ENCODE measurements around the gene ATP5PO.

The ATP5PO gene, protein sequence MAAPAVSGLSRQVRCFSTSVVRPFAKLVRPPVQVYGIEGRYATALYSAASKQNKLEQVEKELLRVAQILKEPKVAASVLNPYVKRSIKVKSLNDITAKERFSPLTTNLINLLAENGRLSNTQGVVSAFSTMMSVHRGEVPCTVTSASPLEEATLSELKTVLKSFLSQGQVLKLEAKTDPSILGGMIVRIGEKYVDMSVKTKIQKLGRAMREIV

GRCh38 chr21:33915368-33916199, at the start of gene ATP5PO:
ATP5PO (minus strand) TSS chr21:33915804; CDS start chr21:33915763, 41 bp downstream.
- TF ChIP-seq, protein P1, sequence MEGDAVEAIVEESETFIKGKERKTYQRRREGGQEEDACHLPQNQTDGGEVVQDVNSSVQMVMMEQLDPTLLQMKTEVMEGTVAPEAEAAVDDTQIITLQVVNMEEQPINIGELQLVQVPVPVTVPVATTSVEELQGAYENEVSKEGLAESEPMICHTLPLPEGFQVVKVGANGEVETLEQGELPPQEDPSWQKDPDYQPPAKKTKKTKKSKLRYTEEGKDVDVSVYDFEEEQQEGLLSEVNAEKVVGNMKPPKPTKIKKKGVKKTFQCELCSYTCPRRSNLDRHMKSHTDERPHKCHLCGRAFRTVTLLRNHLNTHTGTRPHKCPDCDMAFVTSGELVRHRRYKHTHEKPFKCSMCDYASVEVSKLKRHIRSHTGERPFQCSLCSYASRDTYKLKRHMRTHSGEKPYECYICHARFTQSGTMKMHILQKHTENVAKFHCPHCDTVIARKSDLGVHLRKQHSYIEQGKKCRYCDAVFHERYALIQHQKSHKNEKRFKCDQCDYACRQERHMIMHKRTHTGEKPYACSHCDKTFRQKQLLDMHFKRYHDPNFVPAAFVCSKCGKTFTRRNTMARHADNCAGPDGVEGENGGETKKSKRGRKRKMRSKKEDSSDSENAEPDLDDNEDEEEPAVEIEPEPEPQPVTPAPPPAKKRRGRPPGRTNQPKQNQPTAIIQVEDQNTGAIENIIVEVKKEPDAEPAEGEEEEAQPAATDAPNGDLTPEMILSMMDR (IDR thresholded peaks at IDR 0.05; ENCODE audit: low read depth, low read length): no peak
- DNase-seq (ENCODE audit: extremely low read depth, low read depth): peak; percentile 93

- DNase-seq (ENCODE audit: extremely low read depth, low read depth): no peak
- TF ChIP-seq, protein P1 (IDR thresholded peaks at IDR 0.05; ENCODE audit: low read depth, low read length): no peak
These were observed 49.2 kb upstream of the ATP5PO start for GRCh38 chr21:33964706-33965325.

DNA sequence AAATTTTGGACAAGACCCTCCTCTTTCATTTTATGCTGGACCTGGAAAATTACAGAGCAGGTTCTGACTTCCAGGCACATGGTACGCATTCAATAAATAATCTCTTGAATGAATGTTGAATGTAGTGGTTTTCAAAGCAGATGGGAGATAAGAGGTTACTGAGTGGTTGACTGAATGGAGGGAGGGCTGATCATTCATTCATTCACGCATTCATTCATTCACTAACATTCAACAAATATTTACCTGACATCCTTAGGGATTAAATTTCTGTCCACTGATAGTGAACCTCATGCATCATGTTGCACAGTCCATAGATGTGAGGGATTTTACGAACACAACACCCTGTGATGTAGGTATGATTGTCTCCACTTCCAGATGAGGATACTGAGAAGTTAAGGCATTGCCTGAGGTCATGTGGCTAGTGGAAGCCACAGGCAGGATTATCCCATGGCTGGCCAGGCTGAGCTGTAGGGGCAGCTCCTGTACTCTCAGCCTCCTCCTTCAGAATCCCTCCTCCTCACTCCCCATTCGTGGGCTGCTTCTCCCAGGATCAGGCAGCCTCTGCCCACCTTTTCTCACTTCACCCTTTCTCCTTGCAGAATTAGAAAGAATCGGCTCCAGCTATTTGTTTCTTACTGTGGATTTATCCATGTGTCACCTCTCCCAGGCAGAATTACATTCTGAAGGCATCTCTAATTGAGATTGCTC, 48.4 kb upstream of the ATP5PO start:
- DNase-seq (ENCODE audit: extremely low read depth, low read depth): no peak
- TF ChIP-seq, protein P1 (IDR thresholded peaks at IDR 0.05; ENCODE audit: low read depth, low read length): no peak

DNA sequence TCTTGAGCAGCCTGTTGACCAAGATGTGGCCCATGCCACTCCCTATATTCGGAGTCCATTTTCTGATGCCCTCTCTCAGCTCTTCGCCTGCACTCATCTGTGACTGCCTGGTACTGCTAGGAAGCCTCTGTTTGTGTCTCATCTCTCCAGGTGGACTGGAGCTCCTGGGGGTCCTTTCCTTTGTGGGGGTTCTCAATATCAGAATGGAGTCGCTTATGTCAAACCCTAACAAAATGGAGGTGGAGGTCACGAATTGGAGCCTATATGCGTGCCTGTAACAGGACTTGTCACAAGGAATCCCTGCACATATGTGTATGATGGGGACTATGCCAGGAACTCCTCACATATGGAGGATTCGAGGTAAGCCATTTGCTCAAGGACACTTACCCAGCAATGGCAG, 46.7 kb upstream of the ATP5PO start:
- DNase-seq (ENCODE audit: extremely low read depth, low read depth): no peak
- TF ChIP-seq, protein P1 (IDR thresholded peaks at IDR 0.05; ENCODE audit: low read depth, low read length): no peak

DNA sequence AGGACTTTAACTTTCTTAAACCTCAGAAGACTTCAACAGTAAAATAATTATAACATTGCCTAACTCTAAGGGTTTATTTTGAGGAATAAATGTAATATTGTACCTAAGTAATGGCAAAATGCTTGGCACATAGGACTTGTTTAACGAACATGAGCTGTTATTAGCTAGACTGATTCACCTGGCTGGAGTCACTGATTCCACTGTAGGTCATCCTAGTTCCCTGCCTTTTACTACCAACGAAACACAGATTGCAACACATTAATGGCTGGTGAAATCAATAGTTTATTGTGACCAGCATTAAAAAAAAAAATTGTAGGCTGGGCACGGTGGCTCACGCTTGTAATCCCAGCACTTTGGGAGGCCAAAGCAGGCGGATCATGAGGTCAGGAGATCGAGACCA, 45.5 kb upstream of the ATP5PO start:
- TF ChIP-seq, protein P1 (IDR thresholded peaks at IDR 0.05; ENCODE audit: low read depth, low read length): no peak
- no peak for DNase-seq (ENCODE audit: extremely low read depth, low read depth)

DNA sequence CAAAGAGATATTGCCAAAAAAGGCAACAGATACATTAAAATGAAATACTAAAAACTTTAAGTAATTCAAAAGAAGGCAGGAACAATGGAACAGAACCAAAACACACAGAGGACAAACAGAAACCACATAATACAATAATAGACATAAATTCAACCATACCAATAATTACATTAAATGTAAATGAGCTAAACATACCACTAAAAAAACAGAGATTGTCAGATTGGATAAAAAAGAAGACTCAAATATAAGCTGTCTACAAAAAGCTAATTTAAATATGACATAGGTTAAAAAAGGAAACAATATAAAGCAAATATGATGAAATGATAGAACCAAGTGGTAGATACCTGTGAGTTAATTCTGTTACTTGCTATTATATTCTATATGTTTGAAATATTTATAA, 44.1 kb upstream of the ATP5PO start:
- TF ChIP-seq, protein P1 (IDR thresholded peaks at IDR 0.05; ENCODE audit: low read depth, low read length): no peak
- DNase-seq (ENCODE audit: extremely low read depth, low read depth): no peak

Measured in AG09319 (cell line).